Inflammatory macrophage treated with lipopolysaccharide for 4 hours (primary cell): ENCODE results near the gene PDGFRB.

Source experiments
- DNase-seq: peaks from one replicate; pipeline ENCODE4 v3.0.0-alpha.2; 2020

Gene PDGFRB

DNA sequence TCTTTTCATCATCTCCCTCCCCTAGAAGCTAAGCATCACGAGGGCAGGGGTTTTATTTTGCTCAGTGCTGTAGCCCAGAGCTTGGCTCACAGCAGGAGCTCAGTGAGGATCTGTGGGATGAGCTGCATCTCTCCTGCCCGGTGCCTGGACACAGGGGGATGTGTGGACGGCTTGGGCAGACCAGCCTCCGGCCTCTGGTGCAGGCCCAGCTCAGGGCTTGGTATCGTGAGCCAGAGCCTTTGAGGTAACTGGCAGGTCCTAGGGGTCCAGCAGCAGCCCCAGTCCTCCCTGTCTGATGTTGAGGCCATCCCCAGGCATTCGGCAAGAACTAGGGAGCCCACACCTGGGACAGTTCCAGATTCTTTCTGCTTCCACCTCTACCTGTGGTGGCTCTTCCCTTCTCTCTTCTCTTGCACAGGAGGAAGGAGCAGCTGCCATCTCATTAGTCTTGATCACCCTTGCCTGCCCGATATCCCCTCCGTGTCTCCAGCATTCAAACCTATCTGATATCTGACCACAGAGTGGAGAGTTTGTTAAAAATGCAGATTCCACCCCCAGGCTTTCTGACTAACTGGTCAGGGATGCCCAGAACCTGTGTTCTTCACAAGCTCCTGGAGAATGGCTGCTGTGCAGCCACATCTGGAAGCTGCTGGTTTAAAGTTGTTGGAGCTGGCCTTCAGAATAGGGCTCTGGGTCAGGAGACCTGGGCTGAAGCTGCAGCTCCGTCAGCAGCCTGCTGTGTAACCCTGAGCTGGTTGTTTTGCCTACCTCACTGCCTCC, 26.3 kb upstream of the PDGFRB start:
- no peak for DNase-seq

DNA sequence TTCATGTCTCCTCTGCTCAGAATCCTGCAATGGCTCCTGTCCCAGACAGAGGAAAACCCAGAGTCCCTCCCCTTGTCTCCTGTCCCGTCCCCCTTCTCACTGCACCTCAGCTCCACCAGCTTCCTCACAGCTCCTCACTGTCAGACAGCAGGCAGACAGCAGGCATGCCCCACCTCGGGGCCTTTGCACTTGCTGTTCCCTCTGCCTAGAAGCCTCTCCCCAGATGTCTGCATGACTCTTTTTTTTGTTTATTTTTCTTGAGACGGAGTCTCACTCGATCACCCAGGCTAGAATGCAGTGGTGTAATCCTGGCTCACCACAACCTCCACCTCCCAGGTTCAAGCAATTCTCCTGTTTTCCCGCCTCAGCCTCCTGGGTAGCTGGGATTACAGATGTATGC, 25.4 kb upstream of the PDGFRB start:
- DNase-seq: no peak

DNA sequence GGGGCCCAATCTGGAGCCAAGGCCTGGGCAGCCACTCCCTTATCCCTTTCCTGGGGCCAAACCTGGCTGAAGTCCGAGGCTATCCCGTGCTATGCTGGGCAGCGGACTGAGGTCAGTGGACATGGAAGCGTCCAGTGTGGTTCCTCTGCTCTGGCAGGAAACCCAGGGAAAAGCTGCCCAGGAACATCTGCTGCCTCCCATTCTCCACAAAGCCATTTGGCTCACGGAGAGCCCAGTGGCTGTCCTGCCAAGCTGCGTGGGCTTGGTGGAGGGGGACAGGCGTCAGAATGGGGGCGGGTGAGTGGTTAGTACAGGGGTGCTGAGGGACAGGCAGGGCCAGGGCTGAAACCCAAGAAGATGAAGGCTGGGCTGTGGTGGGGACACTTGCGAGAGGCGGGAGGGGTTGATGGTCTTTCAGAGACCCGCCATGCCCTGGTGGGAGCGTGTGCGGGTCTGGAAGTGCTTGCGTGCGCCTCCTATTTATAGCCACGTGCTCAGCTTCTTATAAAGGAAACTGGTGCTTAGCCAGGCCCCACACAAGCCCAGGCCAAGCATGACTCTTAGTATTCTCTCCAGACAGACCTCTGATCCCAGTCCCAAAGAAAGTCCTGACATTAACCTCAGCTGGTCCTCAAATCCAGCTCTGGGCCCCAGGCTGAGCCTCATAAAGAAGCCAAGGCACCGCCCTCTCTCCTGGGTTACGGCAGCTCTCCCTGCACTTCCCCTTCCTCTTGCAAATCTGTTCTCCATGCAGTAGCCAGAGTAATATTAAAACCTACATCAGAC, 24.8 kb upstream of the PDGFRB start:
- peak; percentile 58 for DNase-seq

DNA sequence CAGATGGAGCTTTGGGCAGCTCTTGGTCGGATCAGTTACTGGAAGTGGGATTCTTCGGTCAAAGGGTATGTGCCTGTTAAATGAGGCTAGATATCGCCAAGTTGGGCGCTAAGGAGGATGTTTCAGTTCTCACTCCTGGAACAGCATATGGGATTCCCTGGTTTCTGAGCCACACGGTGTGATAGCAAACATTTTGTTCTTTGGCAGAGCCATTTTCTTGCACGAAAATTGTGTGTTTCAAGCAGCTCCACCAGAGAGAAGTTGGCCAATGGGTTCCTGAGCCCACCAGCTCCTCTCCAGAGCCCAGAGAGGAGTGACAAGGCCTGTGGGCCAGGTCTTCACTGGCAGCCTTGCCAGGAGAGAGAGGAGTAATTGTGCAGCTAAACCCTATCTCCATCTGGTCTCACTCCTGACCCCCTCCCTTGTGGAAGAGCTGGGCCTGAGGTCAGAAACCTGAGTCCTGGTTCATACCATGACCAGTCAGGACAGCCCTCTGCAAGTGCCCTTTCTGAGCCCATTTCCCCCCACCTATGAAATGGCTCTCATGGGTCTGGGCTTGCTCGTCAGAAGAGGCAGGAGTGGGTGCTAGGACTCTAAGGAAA, 23.5 kb upstream of the PDGFRB start:
- no peak for DNase-seq

DNA sequence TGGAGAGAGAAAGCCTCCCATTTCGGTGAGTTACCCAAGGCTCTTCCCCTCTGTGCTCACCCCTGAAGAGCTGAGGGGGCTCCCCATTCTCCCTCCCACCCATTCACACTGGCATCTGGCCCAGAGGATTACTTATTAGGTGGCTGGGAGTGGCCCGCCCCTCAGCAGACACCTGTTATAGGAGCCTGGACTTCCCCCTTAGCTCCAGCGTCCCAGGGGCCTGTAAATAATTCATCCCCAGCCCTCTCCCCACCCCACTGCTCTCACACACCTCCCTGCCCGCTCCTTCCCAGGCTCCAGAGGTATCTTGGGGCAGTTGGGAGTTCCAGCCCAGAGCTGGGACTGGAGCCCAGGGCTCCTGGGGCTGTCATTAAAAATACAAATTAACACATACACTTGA, 22.6 kb upstream of the PDGFRB start:
- no peak for DNase-seq

DNA sequence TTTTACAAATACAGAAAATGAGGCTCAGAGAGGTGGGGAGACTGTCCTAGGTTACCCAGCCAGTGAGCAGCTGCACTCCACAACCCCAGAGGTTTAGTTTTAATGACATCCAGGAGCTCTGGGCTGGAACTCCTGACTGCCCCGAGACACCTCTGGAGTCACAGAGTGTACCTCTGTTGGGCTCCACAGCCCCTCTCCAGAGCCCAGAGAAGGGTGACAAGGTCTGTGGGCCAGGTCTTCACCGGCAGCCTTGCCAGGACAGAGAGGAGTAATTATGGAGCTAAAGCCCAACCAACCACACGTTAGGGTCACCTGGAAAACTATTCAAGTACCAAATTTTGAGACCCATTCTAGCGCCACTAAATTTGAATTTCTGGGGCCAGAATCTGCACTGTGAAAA, 22.1 kb upstream of the PDGFRB start:
- no peak for DNase-seq

DNA sequence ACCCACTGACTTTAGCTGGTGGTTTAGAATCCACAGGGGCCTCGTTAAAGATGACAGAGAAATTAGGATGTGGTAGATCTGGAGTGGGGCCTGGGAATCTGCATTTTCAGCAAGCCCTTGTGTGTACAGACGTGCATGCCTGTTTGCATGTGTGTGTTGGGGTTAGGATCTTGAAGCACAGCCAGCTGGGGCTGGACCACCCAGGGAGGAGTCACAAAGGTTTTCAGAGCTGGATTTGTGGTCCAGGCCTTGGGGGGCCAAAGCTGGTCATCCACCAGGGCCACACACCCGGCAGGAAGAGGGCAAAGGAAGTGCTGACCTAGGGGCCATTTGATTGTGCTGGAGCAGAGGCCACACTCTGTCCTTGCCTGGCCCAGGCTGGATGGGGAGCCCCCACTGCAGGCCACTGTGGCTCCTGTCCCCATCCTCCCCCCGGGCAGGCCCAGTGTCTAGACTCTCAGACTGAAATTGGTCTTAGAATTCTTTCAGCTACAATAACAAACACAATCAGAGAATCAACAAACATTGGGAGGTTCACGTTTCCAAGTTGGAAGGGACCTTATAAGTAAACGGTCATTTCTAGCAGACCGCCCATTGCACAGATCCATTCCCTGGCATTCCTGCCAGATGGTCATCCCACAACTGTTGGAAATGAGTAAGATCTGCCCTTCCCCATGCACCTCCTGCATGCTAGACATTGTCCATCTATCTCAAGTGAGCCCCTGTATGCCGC, 21.3 kb upstream of the PDGFRB start:
- DNase-seq: no peak

DNA sequence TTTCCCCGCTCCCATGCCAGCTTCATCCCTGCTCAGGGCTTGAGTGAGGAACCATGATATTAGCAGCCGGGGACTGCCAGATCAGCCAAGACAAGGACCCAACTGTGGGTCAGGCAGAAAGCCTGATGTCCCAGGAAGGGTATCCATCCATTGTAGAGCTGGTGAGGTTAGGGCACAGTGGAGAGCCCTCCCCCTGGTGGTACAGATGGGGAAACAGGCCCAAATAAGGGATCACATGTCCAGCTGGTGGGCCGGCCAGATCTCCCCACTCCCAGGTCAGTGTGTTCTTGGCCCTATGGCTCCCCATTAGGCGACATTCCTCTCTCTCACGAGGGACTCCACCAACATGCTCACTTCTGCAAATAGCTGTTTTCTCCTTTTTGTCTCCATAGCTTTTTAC, 19.9 kb upstream of the PDGFRB start:
- peak; percentile 28 for DNase-seq

DNA sequence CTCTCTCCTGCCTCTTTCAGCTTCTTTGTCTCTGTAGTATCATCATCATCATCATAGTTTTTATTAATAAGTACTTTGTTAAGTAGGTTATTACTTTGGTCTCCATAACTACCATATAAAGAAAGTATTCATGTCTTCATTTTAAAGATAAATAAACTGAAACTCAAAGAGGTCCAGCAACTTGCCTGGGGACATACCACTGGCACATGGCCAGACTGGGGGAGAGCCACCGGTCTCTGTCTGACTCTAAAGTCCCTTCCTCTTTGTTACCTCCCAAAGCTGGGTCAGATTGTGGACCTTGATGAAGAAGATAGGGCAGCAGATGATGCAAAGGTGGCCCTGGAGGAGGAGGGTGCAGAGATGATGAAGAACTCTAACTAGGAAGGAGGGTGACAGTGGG, 19.4 kb upstream of the PDGFRB start:
- DNase-seq: no peak

DNA sequence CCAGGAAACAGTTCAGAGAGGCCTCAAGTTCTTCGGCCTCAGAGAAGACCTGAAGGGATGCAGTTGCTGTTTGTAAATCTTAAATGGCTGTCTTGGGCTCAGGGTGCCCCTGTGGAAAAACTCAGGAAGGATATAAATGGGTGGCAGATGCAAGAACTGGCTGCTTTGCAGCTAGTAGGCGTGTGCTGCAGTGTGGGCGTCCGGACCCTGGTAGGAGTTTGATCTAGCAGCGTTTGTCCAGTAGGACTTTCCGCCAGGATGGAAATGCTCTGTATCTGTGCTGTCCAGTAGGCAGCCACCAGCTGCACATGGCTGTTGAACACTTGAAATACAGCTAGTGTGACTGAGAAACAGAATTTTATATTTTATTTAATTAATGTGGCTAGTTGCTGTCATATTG, 18.6 kb upstream of the PDGFRB start:
- no peak for DNase-seq

DNA sequence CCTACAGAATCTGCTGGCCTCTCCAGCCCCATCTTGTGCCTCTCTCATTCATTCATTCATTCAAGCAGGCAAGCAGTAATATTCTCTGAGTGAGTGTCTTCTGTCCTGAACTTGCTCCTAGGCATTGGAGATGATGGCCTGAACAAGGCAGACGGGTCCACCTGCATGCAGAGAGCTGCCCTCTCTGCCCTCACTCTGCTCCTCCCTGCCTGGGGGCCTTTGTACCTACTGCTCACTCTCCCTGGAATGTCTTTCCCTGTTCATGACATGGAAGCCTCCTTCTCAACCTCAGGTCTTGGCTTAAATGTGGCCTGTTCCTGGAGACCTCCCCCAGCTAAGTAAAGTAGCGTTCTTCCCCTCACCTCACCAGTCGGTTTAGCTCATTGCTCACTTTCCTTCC, 17.5 kb upstream of the PDGFRB start:
- DNase-seq: no peak

DNA sequence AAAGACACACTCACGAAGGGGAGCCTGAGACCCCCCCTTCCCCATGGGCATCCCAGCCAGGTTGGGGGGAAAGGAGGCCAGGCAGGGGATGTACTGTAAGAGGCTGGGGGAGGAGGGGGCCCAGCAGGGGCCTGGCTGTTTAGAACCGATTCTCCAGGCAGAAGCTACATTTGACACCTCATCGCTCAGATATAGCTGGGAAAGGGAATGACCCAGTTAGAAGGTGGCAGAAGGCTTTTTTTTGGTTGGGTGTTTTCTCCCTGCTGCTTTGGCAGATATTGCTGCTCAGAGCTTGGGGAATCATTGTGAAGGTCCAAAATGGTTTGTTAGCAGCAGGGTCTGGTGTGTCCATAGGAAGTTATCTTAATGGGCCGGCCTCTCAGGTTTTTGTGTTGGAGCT, 16.9 kb upstream of the PDGFRB start:
- no peak for DNase-seq

DNA sequence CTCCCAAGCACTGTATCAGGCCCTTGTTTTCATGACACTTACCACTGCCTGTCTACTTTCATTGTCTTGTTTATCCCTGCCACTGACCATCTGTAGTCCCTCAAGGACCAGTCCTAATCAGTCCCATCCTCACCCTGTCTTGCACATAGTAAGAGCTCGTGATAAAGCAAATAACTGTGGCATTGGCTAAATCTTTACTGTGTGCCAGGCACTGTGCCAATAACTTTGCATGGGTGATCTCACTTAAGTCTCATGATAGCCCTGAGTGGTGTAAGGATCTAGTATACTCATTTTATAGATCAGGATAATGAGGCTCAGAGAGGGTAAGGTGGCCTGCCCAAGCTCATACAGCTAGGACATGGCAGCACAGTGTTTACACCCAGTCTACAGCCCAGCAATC, 16.5 kb upstream of the PDGFRB start:
- DNase-seq: no peak

DNA sequence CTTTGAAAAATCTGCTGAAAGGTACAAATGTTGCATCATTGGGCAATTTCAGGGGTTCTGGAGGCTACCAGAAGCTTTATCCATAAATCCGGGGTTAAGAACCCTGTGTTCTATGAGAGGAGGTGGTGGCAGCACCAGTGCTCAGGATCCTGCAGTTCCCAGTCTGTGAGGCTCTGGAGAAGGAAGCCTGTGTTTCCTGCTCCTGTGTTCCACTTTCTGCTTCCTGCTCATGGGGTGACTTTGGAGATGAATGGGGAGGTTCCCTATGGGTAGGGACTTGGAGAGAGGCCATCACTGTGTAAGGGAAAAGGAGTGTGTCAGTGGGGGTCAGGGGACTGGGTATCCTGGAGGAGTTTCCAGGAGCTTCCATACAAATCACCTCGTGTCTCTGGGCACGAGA, 13.2 kb upstream of the PDGFRB start:
- no peak for DNase-seq

DNA sequence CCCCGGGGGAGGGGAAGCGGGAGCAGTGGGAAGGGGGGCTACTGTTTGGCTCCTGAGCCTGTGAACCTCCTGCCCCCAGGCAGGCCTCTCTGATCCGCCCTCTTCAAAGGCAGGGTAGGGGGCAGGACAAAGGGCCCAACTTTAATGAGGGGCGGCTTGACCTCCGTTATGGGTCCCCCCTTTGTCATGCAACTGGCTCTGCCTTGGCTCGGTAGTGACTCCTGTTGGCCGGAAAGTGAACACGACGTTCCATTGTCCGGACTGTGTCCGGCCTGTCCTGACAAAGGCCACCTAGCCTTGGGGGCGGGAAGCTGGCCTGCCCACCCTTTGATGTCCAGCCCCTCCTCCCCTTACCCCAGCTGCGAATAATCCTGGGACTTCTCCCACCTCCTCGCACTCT, 12.3 kb upstream of the PDGFRB start:
- DNase-seq: no peak

DNA sequence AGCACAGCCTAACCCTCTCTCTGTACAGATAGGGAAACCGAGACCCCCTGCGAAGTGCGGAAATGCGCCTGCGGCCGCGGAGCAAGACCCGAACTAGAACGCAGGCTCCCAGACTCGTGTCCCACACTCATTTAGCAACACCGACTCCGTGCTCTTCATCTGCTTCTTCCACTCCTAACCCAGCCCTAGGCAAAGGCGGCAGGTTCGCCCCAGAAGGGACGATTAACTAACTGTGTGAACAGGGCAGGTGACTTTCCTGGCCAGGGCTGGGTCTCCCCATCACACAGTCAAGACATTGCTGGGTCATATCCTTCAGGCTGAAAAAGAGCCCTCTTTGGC, 11.8 kb upstream of the PDGFRB start:
- DNase-seq: no peak

DNA sequence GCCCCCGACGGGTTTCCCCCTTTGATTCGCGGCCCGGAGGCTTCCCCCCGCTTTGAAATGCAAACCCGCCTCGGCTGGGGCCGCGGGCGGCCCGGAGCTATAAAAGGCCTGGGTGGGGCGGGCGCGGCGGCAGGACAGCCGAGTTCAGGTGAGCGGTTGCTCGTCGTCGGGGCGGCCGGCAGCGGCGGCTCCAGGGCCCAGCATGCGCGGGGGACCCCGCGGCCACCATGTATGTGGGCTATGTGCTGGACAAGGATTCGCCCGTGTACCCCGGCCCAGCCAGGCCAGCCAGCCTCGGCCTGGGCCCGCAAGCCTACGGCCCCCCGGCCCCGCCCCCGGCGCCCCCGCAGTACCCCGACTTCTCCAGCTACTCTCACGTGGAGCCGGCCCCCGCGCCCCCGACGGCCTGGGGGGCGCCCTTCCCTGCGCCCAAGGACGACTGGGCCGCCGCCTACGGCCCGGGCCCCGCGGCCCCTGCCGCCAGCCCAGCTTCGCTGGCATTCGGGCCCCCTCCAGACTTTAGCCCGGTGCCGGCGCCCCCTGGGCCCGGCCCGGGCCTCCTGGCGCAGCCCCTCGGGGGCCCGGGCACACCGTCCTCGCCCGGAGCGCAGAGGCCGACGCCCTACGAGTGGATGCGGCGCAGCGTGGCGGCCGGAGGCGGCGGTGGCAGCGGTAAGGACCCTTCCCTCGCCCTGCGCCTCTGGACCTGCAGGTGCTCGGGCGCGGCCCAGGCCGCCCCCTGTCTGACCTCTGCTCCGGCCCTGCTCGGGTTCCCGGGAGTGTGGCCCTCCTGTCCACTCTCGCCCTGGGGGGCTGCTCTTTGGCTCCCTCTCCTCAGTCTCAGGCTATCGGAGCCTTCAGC, 11.2 kb upstream of the PDGFRB start, which contains the start of gene CDX1:
Gene CDX1 (plus strand): TSS at position 129 of the 862 bp plus-strand sequence. CDS start 99 bp downstream, at position 228.
- no peak for DNase-seq

DNA sequence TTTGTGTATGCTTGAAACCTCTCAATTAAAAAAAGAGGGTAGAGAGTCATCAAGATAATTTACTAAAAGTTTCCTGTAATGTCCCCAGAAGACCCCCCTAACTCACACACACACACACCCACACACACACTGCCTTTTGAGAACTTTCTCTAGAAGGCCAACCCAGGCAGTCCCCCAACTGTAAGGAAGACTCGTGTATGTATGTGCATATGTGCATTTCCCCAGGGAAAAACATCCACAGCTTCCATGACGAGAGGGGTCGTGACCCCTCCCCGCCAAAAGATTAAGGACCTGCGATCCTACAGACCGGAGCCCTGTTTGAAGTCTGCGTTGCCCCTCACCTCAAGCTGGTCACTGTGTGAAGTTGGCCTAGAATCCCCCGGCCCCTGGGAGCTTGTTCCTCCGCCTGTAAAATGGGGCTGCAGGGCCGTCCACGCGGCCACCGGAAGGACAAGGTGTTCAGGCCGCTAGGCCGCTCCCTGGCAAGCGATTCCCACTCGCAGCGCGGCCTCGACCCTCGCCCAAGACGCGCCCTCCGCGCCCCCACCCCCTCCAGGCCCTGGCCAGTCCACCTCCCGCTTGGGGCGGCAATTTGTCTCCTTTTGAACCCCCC, 10.5 kb upstream of the PDGFRB start:
- no peak for DNase-seq

DNA sequence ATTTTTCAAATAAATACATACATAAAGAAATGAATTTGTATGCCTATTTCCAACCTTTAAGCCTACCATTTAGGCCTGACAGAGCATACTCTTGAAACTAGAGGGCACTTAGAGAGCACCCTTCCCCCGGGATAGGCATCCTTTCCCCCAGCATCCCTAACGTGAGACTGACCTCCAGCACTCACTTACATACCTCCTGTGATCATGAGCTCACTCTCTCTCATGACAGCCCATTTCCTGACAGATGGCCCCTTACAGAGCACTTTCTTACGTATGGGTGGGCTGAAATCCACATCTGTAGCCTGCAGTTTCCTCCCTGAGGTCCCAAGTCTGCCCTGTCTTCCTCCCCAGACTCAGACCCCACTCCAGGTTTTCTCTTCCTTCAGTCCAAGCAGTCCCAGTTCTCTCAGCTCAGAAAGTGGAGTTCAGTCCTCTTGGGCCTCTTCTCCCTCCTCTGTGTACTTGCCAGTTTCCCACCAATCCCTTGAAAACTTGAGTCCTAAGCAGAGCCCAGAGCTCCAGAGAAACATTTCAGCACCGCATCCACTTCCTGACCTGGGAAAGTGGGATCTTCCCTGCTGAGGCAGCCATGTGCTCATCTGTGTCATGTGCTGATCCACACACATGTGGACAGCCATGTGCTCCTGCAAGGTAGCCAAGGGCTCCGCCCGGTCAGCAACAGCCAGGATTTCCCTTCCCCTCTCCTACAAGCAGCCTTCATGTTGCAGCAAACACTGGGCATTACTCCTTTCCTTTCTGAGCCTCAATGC, 8.8 kb upstream of the PDGFRB start:
- no peak for DNase-seq

DNA sequence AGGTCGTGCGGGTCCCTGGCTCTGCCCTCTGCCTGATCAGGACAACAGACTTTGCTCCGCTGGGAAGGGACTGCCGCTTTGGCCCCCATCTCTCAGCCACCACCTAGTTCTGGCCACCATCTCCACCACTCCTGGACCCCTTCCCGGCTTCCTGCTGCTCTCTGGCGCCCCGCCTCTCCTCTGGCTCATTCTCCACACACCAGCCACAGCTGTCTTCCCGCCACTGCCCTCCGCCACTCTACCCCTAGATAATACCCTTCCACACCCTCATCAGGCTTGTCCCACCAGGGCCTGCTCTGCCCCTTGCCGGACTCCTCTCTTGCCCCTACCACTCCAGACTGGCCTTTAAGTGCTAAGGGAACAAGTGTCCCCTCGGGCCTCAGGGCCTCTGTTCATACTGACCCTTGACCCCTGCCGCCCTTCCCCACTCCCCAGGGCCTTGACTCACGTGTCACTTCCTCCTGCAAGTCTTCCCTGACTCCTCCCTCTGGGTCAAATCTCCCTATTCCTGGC, 8.0 kb upstream of the PDGFRB start:
- DNase-seq: no peak

DNA sequence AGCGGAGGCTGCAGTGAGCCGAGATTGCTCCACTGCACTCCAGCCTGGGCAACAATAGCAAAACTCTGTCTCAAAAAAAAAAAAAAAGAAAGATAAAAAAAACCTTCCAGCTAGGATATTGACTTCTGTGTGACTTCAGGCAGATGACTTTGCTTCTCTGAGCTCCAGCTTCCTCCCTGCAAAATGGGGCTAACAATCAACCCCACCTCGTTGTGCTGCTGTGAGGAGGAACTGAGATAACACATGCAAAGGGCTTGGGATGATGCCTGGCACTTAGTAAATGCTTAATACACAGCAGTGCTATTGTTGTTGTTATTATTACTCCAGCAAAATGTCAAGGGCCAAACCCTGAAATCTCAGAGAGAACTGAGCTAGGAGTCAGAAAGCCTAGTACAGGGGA, 7.4 kb upstream of the PDGFRB start:
- DNase-seq: no peak
